HCT116 (cell line): ENCODE data around the gene DTNBP1. TPM values are rescaled to one million over a fixed set of nuclear protein-coding genes. Genes with fewer than 3 reads are reported as not detected.

ENCODE experiments used
- ATAC-seq: fragments of 200-7000 bp; cut with Tn5 transposase; 2 replicates; pipeline ENCODE4 v1.9.1; 2020; ENCODE audit warnings: mild to moderate bottlenecking, moderate library complexity
- BruUV-seq: library from RNA; stranded (reverse); fragments of 400-500 nt; replicated peaks from 2 replicates; lab custom pipeline; 2021; lab: Mats Ljungman, UMichigan
- CTCF ChIA-PET: fragments of 300-600 bp; sonication (Branson Sonifier 250); formaldehyde crosslinking; loops from one replicate; lab custom pipeline; 2021; ENCODE audit warnings: antibody characterized with exemption; lab: Charles Lee
- POLR2A ChIA-PET: fragments of 300-600, 350-600 bp; sonication (Branson Sonifier 250); formaldehyde crosslinking; loops from one replicate; lab custom pipeline; 2021; ENCODE audit warnings: antibody characterized with exemption; lab: Charles Lee
- RAD21 ChIA-PET, 2 experiments: fragments of 300-600 bp; sonication (Branson Sonifier 250); formaldehyde crosslinking; loops; one replicate each; lab custom pipeline; 2023; ENCODE audit warnings: low total read pairs in 2 of 2; ENCODE audit not compliant: uncharacterized antibody in 2 of 2, unreplicated experiment in 2 of 2, low non-redundant PET in 1 of 2; lab: Charles Lee
- DNase-seq: peaks from one replicate; pipeline ENCODE4 v3.0.0-alpha.2; 2010; ENCODE audit warnings: low read depth, low spot score
- H2AFZ ChIP-seq: fragments of 200-600 bp; shearing (Covaris generic), sonication (generic); 2 replicates; pipeline ENCODE4 v1.6.1; 2017; ENCODE audit warnings: low read depth, mixed run types, mixed read lengths, antibody characterized with exemption, low read length; ENCODE audit not compliant: poor library complexity, severe bottlenecking
- H3K27ac ChIP-seq: 2 replicates; pipeline ENCODE4 v1.5.1; 2012; ENCODE audit warnings: low read depth, low read length
- H3K27me3 ChIP-seq: fragments of 200-600 bp; sonication (generic); 2 replicates; pipeline ENCODE4 v1.6.1; 2016; ENCODE audit warnings: mixed run types, low read length, mixed read lengths; ENCODE audit not compliant: insufficient read depth
- H3K36me3 ChIP-seq, 2 experiments: fragments of 200-500 bp in 1 of 2; fragments of 200-600 bp in 1 of 2; sonication (Bioruptor generic) in 1 of 2; sonication (generic) in 1 of 2; 2 replicates each; pipeline versions ENCODE4 v1.5.1 to v1.6.1; 2014 to 2016; ENCODE audit warnings: low read length in 2 of 2, inconsistent platforms in 1 of 2, mixed read lengths in 1 of 2, mixed run types in 1 of 2; ENCODE audit not compliant: insufficient read depth in 2 of 2, control insufficient read depth in 1 of 2
- H3K4me1 ChIP-seq, 2 experiments: fragments of 200-600 bp in 1 of 2; sonication (generic) in 1 of 2; 2 replicates each; pipeline versions ENCODE4 v1.5.1 to v1.6.1; 2012 to 2017; ENCODE audit warnings: low read length in 2 of 2, inconsistent platforms in 1 of 2, mild to moderate bottlenecking in 1 of 2, mixed read lengths in 1 of 2, mixed run types in 1 of 2, moderate library complexity in 1 of 2; ENCODE audit not compliant: insufficient read depth in 2 of 2, control insufficient read depth in 1 of 2
- H3K4me2 ChIP-seq: fragments of 200-600 bp; sonication (generic); 2 replicates; pipeline ENCODE4 v1.6.1; 2017; ENCODE audit warnings: mixed run types, low read length, mixed read lengths
- H3K4me3 ChIP-seq, 2 experiments: fragments of 200-600 bp in 1 of 2; sonication (generic) in 1 of 2; replicated peaks in 1 of 2; 2 replicates each; pipeline ENCODE4 v1.5.1; 2011 to 2016; ENCODE audit warnings: low read length in 2 of 2, control low read depth in 1 of 2, low read depth in 1 of 2, mild to moderate bottlenecking in 1 of 2, mixed read lengths in 1 of 2, mixed run types in 1 of 2
- H3K79me2 ChIP-seq: fragments of 200-600 bp; sonication (generic); 2 replicates; pipeline ENCODE4 v1.6.1; 2017; ENCODE audit warnings: mild to moderate bottlenecking, mixed run types, low read length, moderate library complexity, mixed read lengths; ENCODE audit not compliant: insufficient read depth
- H3K9ac ChIP-seq: fragments of 200-600 bp; sonication (generic); 2 replicates; pipeline ENCODE4 v1.6.1; 2016; ENCODE audit warnings: low read length, mixed read lengths
- H3K9me2 ChIP-seq: fragments of 200-600 bp; sonication (generic), shearing (Covaris generic); 2 replicates; pipeline ENCODE4 v1.6.1; 2017; ENCODE audit warnings: mixed run types, mild to moderate bottlenecking, moderate library complexity; ENCODE audit not compliant: insufficient read depth
- H3K9me3 ChIP-seq, 2 experiments: fragments of 200-500 bp in 1 of 2; fragments of 200-600 bp in 1 of 2; sonication (Bioruptor generic) in 1 of 2; sonication (generic) in 1 of 2; 2 replicates each; pipeline ENCODE4 v1.6.1; 2014 to 2017; ENCODE audit warnings: low read length in 2 of 2, mixed read lengths in 2 of 2, inconsistent platforms in 1 of 2, low read depth in 1 of 2, mild to moderate bottlenecking in 1 of 2, mixed run types in 1 of 2, moderate library complexity in 1 of 2; ENCODE audit not compliant: control insufficient read depth in 1 of 2, insufficient read depth in 1 of 2
- H4K20me1 ChIP-seq: fragments of 200-600 bp; sonication (generic), shearing (Covaris generic); 2 replicates; pipeline ENCODE4 v1.6.1; 2017; ENCODE audit warnings: mixed run types, mild to moderate bottlenecking, moderate library complexity; ENCODE audit not compliant: insufficient read depth
- ATF3 ChIP-seq: IDR thresholded peaks from 2 replicates; pipeline ENCODE4 v1.6.1; 2012
- CEBPB ChIP-seq: IDR thresholded peaks from 2 replicates; pipeline ENCODE4 v1.6.1; 2012; ENCODE audit warnings: low read depth
- CTCF ChIP-seq, 3 experiments: fragments of 200-600 bp in 1 of 3; sonication (generic) in 1 of 3; IDR thresholded peaks in 2 of 3; conservative IDR thresholded peaks in 1 of 3; 2 replicates each; pipeline ENCODE4 v1.5.1; 2012 to 2017; ENCODE audit warnings: low read depth in 2 of 3, low read length in 2 of 3, antibody characterized with exemption in 1 of 3, borderline replicate concordance in 1 of 3, control low read depth in 1 of 3, mild to moderate bottlenecking in 1 of 3, mixed read lengths in 1 of 3, mixed run types in 1 of 3, moderate library complexity in 1 of 3; ENCODE audit not compliant: insufficient read depth in 1 of 3
- EGR1 ChIP-seq: IDR thresholded peaks from 2 replicates; pipeline ENCODE4 v1.6.1; 2012; ENCODE audit warnings: low read depth
- ELF1 ChIP-seq: IDR thresholded peaks from 2 replicates; pipeline ENCODE4 v1.6.1; 2012; ENCODE audit warnings: low read depth, borderline replicate concordance
- EZH2phosphoT487 ChIP-seq: fragments of 200-600 bp; IDR thresholded peaks from 2 replicates; pipeline ENCODE4 v1.6.1; 2018; ENCODE audit warnings: antibody characterized with exemption, borderline replicate concordance
- FOSL1 ChIP-seq: IDR thresholded peaks from 2 replicates; pipeline ENCODE4 v1.6.1; 2012; ENCODE audit warnings: low read depth
- JUND ChIP-seq: IDR thresholded peaks from 2 replicates; pipeline ENCODE4 v1.6.1; 2012
- MAX ChIP-seq: IDR thresholded peaks from 2 replicates; pipeline ENCODE4 v1.6.1; 2012
- POLR2A ChIP-seq: IDR thresholded peaks from 2 replicates; pipeline ENCODE4 v1.7.0; 2011; ENCODE audit warnings: borderline replicate concordance; ENCODE audit not compliant: insufficient read depth, insufficient read length; ENCODE audit errors: extremely low read depth
- POLR2AphosphoS5 ChIP-seq: IDR thresholded peaks from 2 replicates; pipeline ENCODE4 v1.6.1; 2011; ENCODE audit warnings: mild to moderate bottlenecking, low read depth, low read length, moderate library complexity
- RAD21 ChIP-seq: IDR thresholded peaks from 2 replicates; pipeline ENCODE4 v1.6.1; 2012; ENCODE audit warnings: low read depth, mild to moderate bottlenecking
- REST ChIP-seq: IDR thresholded peaks from 2 replicates; pipeline ENCODE4 v1.6.1; 2012; ENCODE audit warnings: low read depth
- SRF ChIP-seq: IDR thresholded peaks from 2 replicates; pipeline ENCODE4 v1.6.1; 2012; ENCODE audit warnings: low read depth
- TCF7L2 ChIP-seq: IDR thresholded peaks from 2 replicates; pipeline ENCODE4 v1.7.0; 2011; ENCODE audit warnings: borderline replicate concordance, inconsistent platforms; ENCODE audit not compliant: insufficient read depth, insufficient read length; ENCODE audit errors: extremely low read depth
- ZBTB33 ChIP-seq: IDR thresholded peaks from 2 replicates; pipeline ENCODE4 v1.6.1; 2011; ENCODE audit warnings: mild to moderate bottlenecking, low read length, moderate library complexity; ENCODE audit not compliant: insufficient replicate concordance; ENCODE audit errors: extremely low read depth
- intact Hi-C: fragments of 100-400 bp; cut with micrococcal nuclease; formaldehyde crosslinking; loops from 2 replicates; pipeline ENCODE4 v1.10.0; 2022
- total RNA-seq: library from RNA; stranded (reverse); gene quantifications from one replicate; pipeline ENCODE4 v1.2.1, GENCODE V29; 2021; ENCODE audit not compliant: unreplicated experiment

The DTNBP1 gene
- total RNA-seq, 1 experiment from 2014 or later: 16.7 TPM

- RAD21 ChIA-PET: no interaction called here
- Histone ChIP-seq H3K9ac (no peak overlapping the region), H3K4me2 (no peak overlapping the region), H3K36me3 (no peaks in the 10 kb centered on the region), H3K9me2 (no peaks in the 10 kb centered on the region), H3K9me3 (no peaks in the 10 kb centered on the region), H3K4me1 (peaks cover 2 to 7% of the 10 kb centered on the region in 2 experiments; a peak in 3 of 4 replicates), H3K79me2 (no peaks in the 10 kb centered on the region), H3K27me3 (no peaks in the 10 kb centered on the region), H4K20me1 (no peaks in the 10 kb centered on the region), H3K4me3 (no peak overlapping the region), H2AFZ (no peak overlapping the region), H3K27ac (no peak overlapping the region)
- no TSS peak for BruUV-seq
- TF ChIP-seq CTCF (IDR thresholded peaks at IDR 0.05 in 2 of 3, conservative IDR thresholded peaks at IDR 0.05 in 1 of 3; ENCODE audit: borderline replicate concordance in 1 of 3, insufficient read depth in 1 of 3, low read depth in 2 of 3, low read length in 2 of 3): no peak
- TF ChIP-seq FOSL1: no peak
- TF ChIP-seq POLR2A: no peak
- TF ChIP-seq CEBPB: no peak
- no peak for TF ChIP-seq JUND
- no peak for TF ChIP-seq EGR1
- no peak for TF ChIP-seq POLR2AphosphoS5
- TF ChIP-seq EZH2phosphoT487: no peak
- no peak for TF ChIP-seq ZBTB33
- TF ChIP-seq RAD21: no peak
- TF ChIP-seq REST: no peak
- TF ChIP-seq ELF1: no peak
- no peak for TF ChIP-seq ATF3
- no peak for TF ChIP-seq SRF
- TF ChIP-seq MAX: no peak
- no peak for TF ChIP-seq TCF7L2
- CTCF ChIA-PET: no interaction called here
- POLR2A ChIA-PET: no interaction called here
- intact Hi-C loops: no loop called here
- DNase-seq (no peak), ATAC-seq (no peak)
Measured at GRCh38 chr6:15593798-15594197, 69.0 kb downstream of the DTNBP1 start.
